Epithelial cell of prostate (primary cell): ENCODE measurements around the gene PRKCB.

ENCODE experiments used
- DNase-seq: peaks from one replicate; pipeline ENCODE4 v3.0.0-alpha.2; 2011; ENCODE audit warnings: low read depth, low spot score
- H3K27ac ChIP-seq: fragments of 450-650 bp; 2 replicates; pipeline ENCODE4 v1.5.1; 2017; ENCODE audit warnings: mild to moderate bottlenecking

Gene PRKCB

DNA sequence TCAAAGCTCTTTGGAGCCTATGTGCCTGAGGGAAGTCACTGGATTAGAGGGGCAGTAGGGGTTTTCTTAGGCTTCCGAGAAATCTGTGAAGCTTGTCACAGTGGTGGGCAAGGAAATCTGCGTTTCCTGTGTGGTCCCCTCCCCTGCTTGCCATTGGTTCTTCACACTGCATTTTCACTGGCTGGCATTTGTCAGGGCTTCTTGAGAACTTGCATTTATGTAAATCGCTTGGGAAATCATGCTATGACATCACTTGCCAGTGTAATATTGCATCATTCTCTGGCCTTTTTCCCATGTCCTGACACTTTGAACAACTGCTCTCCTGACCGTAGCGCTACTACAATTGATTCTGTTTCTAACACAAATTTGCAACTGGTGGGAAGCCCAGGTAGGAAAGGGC is 422.2 kb downstream of the PRKCB start:
- H3K27ac ChIP-seq: no peak overlapping the region
- no peak for DNase-seq

DNA sequence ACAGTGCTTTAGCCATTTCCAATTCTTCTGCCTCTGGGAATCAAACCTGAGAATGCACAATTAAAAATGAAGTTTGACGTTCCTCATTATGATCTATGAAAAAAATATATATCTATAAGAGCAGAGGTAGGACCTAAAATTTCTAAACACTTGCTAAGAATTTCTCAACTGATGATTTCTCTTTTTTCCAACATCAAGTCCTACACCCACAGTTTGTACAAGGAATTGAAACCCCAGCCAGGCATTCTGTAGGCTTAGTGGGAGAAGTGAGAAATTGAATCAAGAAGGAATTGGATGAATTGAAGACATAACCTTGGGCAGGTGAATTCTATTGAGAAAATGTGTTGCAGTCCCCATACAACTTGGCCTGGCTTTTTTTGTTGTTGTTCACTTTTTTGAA is 423.0 kb downstream of the PRKCB start:
- no peak overlapping the region for H3K27ac ChIP-seq
- no peak for DNase-seq

DNA sequence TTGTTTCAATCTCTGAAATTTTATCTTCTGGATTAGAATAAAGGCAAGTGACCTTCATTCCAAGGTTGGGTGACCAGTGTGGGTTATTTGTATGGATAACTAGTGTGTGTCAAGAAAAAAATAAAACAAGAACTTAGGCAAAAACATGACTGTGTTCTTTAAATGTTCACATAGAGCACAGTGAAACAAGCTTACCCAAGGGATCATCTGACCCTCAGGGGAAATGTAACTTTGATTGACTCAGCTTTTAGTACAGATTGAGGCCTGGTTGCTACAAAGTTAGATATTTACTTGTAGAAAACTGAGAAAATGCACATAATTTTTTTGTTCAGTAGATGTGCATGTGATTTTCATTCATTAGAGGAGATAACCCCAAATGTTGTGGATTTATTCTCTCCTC is 427.0 kb downstream of the PRKCB start:
- no peak for DNase-seq
- no peak overlapping the region for H3K27ac ChIP-seq
